ENCODE data around the gene MACROD1. TPM values are rescaled to one million over a fixed set of nuclear protein-coding genes. Genes with fewer than 3 reads are reported as not detected.
A peak's percentile ranks its signal among the peaks of the same experiment; 100 is the strongest.

The MACROD1 gene
- total RNA-seq, 1 donor, result 17.7 TPM

GRCh38 chr11:64178203-64178602 is 12.3 kb upstream of the MACROD1 start:
- H2AFZ ChIP-seq (ENCODE audit: low read length), result no peak overlapping the region
- no peak for TF ChIP-seq CTCF (IDR thresholded peaks at IDR 0.05; ENCODE audit: extremely low read depth, low read depth, low read length)

GRCh38 chr11:64176751-64177150 is 10.8 kb upstream of the MACROD1 start:
- Histone ChIP-seq H3K27ac (ENCODE audit: low read depth, low read length) (no peak overlapping the region), H2AFZ (ENCODE audit: low read length) (no peak overlapping the region), H3K4me3 (ENCODE audit: insufficient read depth, low read length) (no peak overlapping the region), H3K4me2 (ENCODE audit: insufficient read depth, low read length) (no peak overlapping the region), H3K27me3 (ENCODE audit: insufficient read depth, low read length) (no peaks in the 10 kb centered on the region), H3K79me2 (ENCODE audit: insufficient read depth, low read length) (peaks cover 4% of the 10 kb centered on the region), H3K36me3 (ENCODE audit: insufficient read depth, low read length) (no peaks in the 10 kb centered on the region), H4K20me1 (ENCODE audit: insufficient read depth, low read length) (no peaks in the 10 kb centered on the region), H3K9me3 (ENCODE audit: low read depth, low read length) (peaks cover 10% of the 10 kb centered on the region), H3K4me1 (ENCODE audit: insufficient read depth, low read length) (peaks cover 14% of the 10 kb centered on the region)
- no peak for TF ChIP-seq CTCF (IDR thresholded peaks at IDR 0.05; ENCODE audit: extremely low read depth, low read depth, low read length)
- DNase-seq (ENCODE audit: insufficient read length, low spot score, missing footprints), result no peak

More at GRCh38 chr11:64178203-64178602, 12.3 kb upstream of the MACROD1 start:
- H3K4me1 ChIP-seq (ENCODE audit: insufficient read depth, low read length), result peaks cover 18% of the 10 kb centered on the region
- no peaks in the 10 kb centered on the region for H3K36me3 ChIP-seq (ENCODE audit: insufficient read depth, low read length)
- no peaks in the 10 kb centered on the region for H3K27me3 ChIP-seq (ENCODE audit: insufficient read depth, low read length)
- H3K9me3 ChIP-seq (ENCODE audit: low read depth, low read length), result peaks cover 10% of the 10 kb centered on the region
- H3K79me2 ChIP-seq (ENCODE audit: insufficient read depth, low read length), result peaks cover 10% of the 10 kb centered on the region
- no peaks in the 10 kb centered on the region for H4K20me1 ChIP-seq (ENCODE audit: insufficient read depth, low read length)
- no peak overlapping the region for H3K4me3 ChIP-seq (ENCODE audit: insufficient read depth, low read length)
- H3K4me2 ChIP-seq (ENCODE audit: insufficient read depth, low read length), result no peak overlapping the region
- no peak overlapping the region for H3K27ac ChIP-seq (ENCODE audit: low read depth, low read length)
- no peak for DNase-seq (ENCODE audit: insufficient read length, low spot score, missing footprints)

- Histone ChIP-seq H3K4me2 (ENCODE audit: insufficient read depth, low read length) (no peak overlapping the region), H2AFZ (ENCODE audit: low read length) (no peak overlapping the region), H3K4me3 (ENCODE audit: insufficient read depth, low read length) (no peak overlapping the region), H4K20me1 (ENCODE audit: insufficient read depth, low read length) (no peaks in the 10 kb centered on the region), H3K9me3 (ENCODE audit: low read depth, low read length) (peaks cover 10% of the 10 kb centered on the region), H3K27me3 (ENCODE audit: insufficient read depth, low read length) (no peaks in the 10 kb centered on the region), H3K79me2 (ENCODE audit: insufficient read depth, low read length) (no peaks in the 10 kb centered on the region), H3K36me3 (ENCODE audit: insufficient read depth, low read length) (no peaks in the 10 kb centered on the region), H3K4me1 (ENCODE audit: insufficient read depth, low read length) (no peaks in the 10 kb centered on the region), H3K27ac (ENCODE audit: low read depth, low read length) (no peak overlapping the region)
- TF ChIP-seq CTCF (IDR thresholded peaks at IDR 0.05; ENCODE audit: extremely low read depth, low read depth, low read length), result no peak
- peak; percentile 85 for DNase-seq (ENCODE audit: insufficient read length, low spot score, missing footprints)
These were observed 7.9 kb upstream of the MACROD1 start for GRCh38 chr11:64173616-64174355.

- TF ChIP-seq CTCF (IDR thresholded peaks at IDR 0.05; ENCODE audit: extremely low read depth, low read depth, low read length), result no peak
- no peaks in the 10 kb centered on the region for H3K79me2 ChIP-seq (ENCODE audit: insufficient read depth, low read length)
- no peaks in the 10 kb centered on the region for H3K36me3 ChIP-seq (ENCODE audit: insufficient read depth, low read length)
- H3K27me3 ChIP-seq (ENCODE audit: insufficient read depth, low read length), result no peaks in the 10 kb centered on the region
- no peak overlapping the region for H3K4me2 ChIP-seq (ENCODE audit: insufficient read depth, low read length)
- no peak overlapping the region for H2AFZ ChIP-seq (ENCODE audit: low read length)
- no peak overlapping the region for H3K4me3 ChIP-seq (ENCODE audit: insufficient read depth, low read length)
- DNase-seq (ENCODE audit: insufficient read length, low spot score, missing footprints), result peak; percentile 6
- no peaks in the 10 kb centered on the region for H3K4me1 ChIP-seq (ENCODE audit: insufficient read depth, low read length)
- H3K9me3 ChIP-seq (ENCODE audit: low read depth, low read length), result peaks cover 10% of the 10 kb centered on the region
- no peaks in the 10 kb centered on the region for H4K20me1 ChIP-seq (ENCODE audit: insufficient read depth, low read length)
- no peak overlapping the region for H3K27ac ChIP-seq (ENCODE audit: low read depth, low read length)
These were observed 4.5 kb upstream of the MACROD1 start for GRCh38 chr11:64170419-64170818.
